ENCODE measurements around the gene ACER3. TPM values are rescaled to one million over a fixed set of nuclear protein-coding genes. Genes with fewer than 3 reads are reported as not detected.

ACER3 gene
- total and polyA plus RNA-seq, 2 experiments from 2014 or later = 17.1 to 18.3 TPM

DNA sequence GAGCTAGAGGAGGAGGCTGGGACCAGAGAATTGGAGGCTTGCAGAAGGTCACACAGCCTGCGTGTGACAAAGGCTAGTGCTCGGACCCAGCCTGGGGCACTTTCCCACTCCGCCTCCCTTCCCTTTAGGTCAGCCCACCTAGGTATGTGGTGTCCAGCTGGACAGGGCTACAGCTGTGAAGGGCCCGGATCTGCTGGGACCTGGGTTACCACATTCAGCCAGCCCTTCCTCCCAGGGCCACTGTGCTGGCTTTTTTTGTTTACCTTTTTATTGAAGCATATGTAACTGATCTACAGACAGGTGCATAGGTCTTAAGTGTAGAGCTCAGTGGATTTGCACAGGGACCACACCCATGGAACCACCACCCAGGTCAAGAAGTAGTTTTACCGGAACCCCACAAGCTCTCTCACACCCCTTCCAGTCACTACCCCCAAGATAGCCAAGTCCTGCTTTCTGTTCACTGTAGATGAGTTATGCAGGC is 214.7 kb downstream of the ACER3 start:
- Histone ChIP-seq H3K36me3 (replicated peaks; ENCODE audit: insufficient read depth, low read depth) (no peaks in the 10 kb centered on the region), H3K9me3 (ENCODE audit: low read depth) (no peaks in the 10 kb centered on the region), H4K20me1 (ENCODE audit: insufficient read depth, poor library complexity, severe bottlenecking) (no peaks in the 10 kb centered on the region), H3K4me1 (ENCODE audit: insufficient read depth) (peaks cover 46% of the 10 kb centered on the region), H3K27me3 (no peaks in the 10 kb centered on the region), H3K27ac (peak overlapping the region; percentile 65), H3K4me2 (peak overlapping the region; percentile 26), H2AFZ (no peak overlapping the region), H3K9me2 (replicated peaks; ENCODE audit: insufficient read depth) (no peaks in the 10 kb centered on the region), H3K4me3 (no peak overlapping the region), H3K79me2 (peaks cover 58% of the 10 kb centered on the region)
- no peak for TF ChIP-seq EZH2 (IDR thresholded peaks at IDR 0.05; ENCODE audit: borderline replicate concordance)
- no peak for TF ChIP-seq EZH2phosphoT487 (IDR thresholded peaks at IDR 0.05; ENCODE audit: low read depth, severe bottlenecking, unreplicated experiment)
- TF ChIP-seq CTCF (IDR thresholded peaks at IDR 0.05; ENCODE audit: poor library complexity) = no peak
- peak; percentile 52 for DNase-seq (ENCODE audit: low spot score)
- 74% methylated on average over 5 of the region's 5 CpGs for WGBS (ENCODE audit: low lambda C conversion rate, missing lambda C conversion rate)

Other genes starting within 250 kb of the ACER3 start
- gene LRRC32, start 190.2 kb upstream of the ACER3 start, total RNA-seq = 14.7 and 25.5 TPM in 2 replicates
- 75.2 and 80.4 TPM in 2 replicates for gene LRRC32, start 190.2 kb upstream of the ACER3 start, polyA plus RNA-seq
- 61.9 and 62.9 TPM in 2 replicates for gene TSKU, start 77.6 kb upstream of the ACER3 start, total RNA-seq
- 73.7 and 81.9 TPM in 2 replicates for gene TSKU, start 77.6 kb upstream of the ACER3 start, polyA plus RNA-seq
- gene B3GNT6, start 173.5 kb downstream of the ACER3 start, total RNA-seq = 0.12 and 0.33 TPM in 2 replicates
- gene B3GNT6, start 173.5 kb downstream of the ACER3 start, polyA plus RNA-seq = not detected in 2 replicates
- gene CAPN5, start 206.1 kb downstream of the ACER3 start, total RNA-seq = 25.2 and 29.1 TPM in 2 replicates
- gene CAPN5, start 206.1 kb downstream of the ACER3 start, polyA plus RNA-seq = 28.8 and 34.6 TPM in 2 replicates
- gene OMP, start 241.9 kb downstream of the ACER3 start, total RNA-seq = not detected in 2 replicates
- 0.47 TPM in 1 of 2 replicates, not detected in the other for gene OMP, start 241.9 kb downstream of the ACER3 start, polyA plus RNA-seq

Data from hepatocyte (in vitro differentiated cells).